Spleen (tissue), 11 donors: ENCODE measurements around the gene SNAPC1. TPM values are rescaled to one million over a fixed set of nuclear protein-coding genes. Genes with fewer than 3 reads are reported as not detected.

Source experiments
- DNase-seq: peaks from one replicate; pipeline ENCODE4 v3.0.0-alpha.2; 2020
- H3K27ac ChIP-seq, 8 donors: fragments of 200-600 bp; sonication (generic) in 7 of 8; 1 replicate in 4 of 8; 2 replicates in 4 of 8; pipeline versions ENCODE4 v1.5.0 to v1.8.0; 2016 to 2021; ENCODE audit warnings: inconsistent platforms in 4 of 8, mild to moderate bottlenecking in 4 of 8, moderate library complexity in 1 of 8
- H3K27me3 ChIP-seq, 7 donors: fragments of 200-600 bp; sonication (generic) in 6 of 7; replicated peaks in 1 of 7; 1 replicate in 4 of 7; 2 replicates in 3 of 7; pipeline versions ENCODE4 v1.5.0 to v1.8.0; 2016 to 2021; ENCODE audit warnings: inconsistent platforms in 3 of 7, mild to moderate bottlenecking in 1 of 7
- H3K36me3 ChIP-seq, 6 donors: fragments of 200-600 bp; sonication (generic) in 5 of 6; 1 replicate in 4 of 6; 2 replicates in 2 of 6; pipeline versions ENCODE4 v1.5.0 to v1.8.0; 2016 to 2021; ENCODE audit warnings: inconsistent platforms in 2 of 6
- H3K4me1 ChIP-seq, 6 donors: fragments of 200-600 bp; sonication (generic) in 5 of 6; 1 replicate in 3 of 6; 2 replicates in 3 of 6; pipeline versions ENCODE4 v1.5.0 to v1.8.0; 2016 to 2021; ENCODE audit warnings: inconsistent platforms in 3 of 6
- H3K4me3 ChIP-seq, 8 donors: fragments of 200-600 bp; sonication (generic) in 7 of 8; 1 replicate in 4 of 8; 2 replicates in 4 of 8; pipeline versions ENCODE4 v1.5.0 to v1.8.0; 2016 to 2021; ENCODE audit warnings: inconsistent platforms in 4 of 8, mild to moderate bottlenecking in 4 of 8, moderate library complexity in 2 of 8
- H3K9me3 ChIP-seq, 8 donors: fragments of 200-600 bp; sonication (generic) in 7 of 8; 1 replicate in 4 of 8; 2 replicates in 4 of 8; pipeline versions ENCODE4 v1.5.0 to v1.8.0; 2016 to 2021; ENCODE audit warnings: inconsistent platforms in 4 of 8
- POLR2A ChIP-seq, 3 donors: fragments of 450-650 bp; IDR thresholded peaks; one replicate each; pipeline ENCODE4 v1.5.1; 2017; ENCODE audit warnings: antibody characterized with exemption in 3 of 3, mild to moderate bottlenecking in 1 of 3
- POLR2AphosphoS5 ChIP-seq, 3 donors: sonication (generic); formaldehyde crosslinking; IDR thresholded peaks; one replicate each; pipeline ENCODE4 v1.5.1; 2017; ENCODE audit warnings: antibody characterized with exemption in 3 of 3
- WGBS, 5 donors: extraction: QIAGEN DNeasy Blood & Tissue Kit in 3 of 5; methylation state at CpG; one replicate each; pipeline versions ENCODE4 v1.1.5 to v1.1.7; 2013 to 2018; 5-methylcytosine and 5-hydroxymethylcytosine counted together
- intact Hi-C: fragments of 100-400 bp; cut with DNase I; formaldehyde crosslinking; loops from one replicate; pipeline ENCODE4 v1.15.0; 2023; ENCODE audit warnings: low total_unique reads
- polyA plus RNA-seq, 3 donors: library from polyadenylated mRNA; stranded (reverse); fragments of 200-250 nt; gene quantifications; one replicate each; pipeline ENCODE4 v1.2.1, GENCODE V29; 2013
- total RNA-seq, 7 donors: library from RNA; depleted of rRNA in 3 of 7; stranded (reverse); fragments of >200 nt in 3 of 7; fragmentation: NEBNext Ultra II Directional in 4 of 7; extraction: Animal tissue kit (Norgen Biotek cat#: 25700) in 4 of 7; gene quantifications; one replicate each; pipeline versions ENCODE4 v1.1.0 to v1.2.1, GENCODE V29; 2016 to 2021
- TF ChIP-seq, protein P1 (sequence below), 11 experiments: fragments of 200-600 bp in 7 of 11; fragments of 450-650 bp in 4 of 11; sonication (generic) in 4 of 11; IDR thresholded peaks in 8 of 11; conservative IDR thresholded peaks in 3 of 11; 1 replicate in 7 of 11; 2 replicates in 4 of 11; pipeline versions ENCODE4 v1.4.0 to v1.8.0; 2016 to 2021; ENCODE audit warnings: antibody characterized with exemption in 11 of 11, inconsistent platforms in 4 of 11, mild to moderate bottlenecking in 1 of 11
- donor health status: healthy with polysubstance abuse.
- donor health status: DM: no; HTN: no; CAD: no; lungs with moderate emphysema.
- donor health status: DM: no; HTN: no; CAD: no.
- donor health status: Bipolar disorder and iron deficiency.
- donor health status: healthy.
- donor health status: DM: no; HTN: no; CAD: no.
- donor health status: DM: yes; HTN: yes; CAD: no.

SNAPC1 gene
- total and polyA plus RNA-seq, 10 donors, result 3.3 to 12.2 (median 5.8) TPM

DNA sequence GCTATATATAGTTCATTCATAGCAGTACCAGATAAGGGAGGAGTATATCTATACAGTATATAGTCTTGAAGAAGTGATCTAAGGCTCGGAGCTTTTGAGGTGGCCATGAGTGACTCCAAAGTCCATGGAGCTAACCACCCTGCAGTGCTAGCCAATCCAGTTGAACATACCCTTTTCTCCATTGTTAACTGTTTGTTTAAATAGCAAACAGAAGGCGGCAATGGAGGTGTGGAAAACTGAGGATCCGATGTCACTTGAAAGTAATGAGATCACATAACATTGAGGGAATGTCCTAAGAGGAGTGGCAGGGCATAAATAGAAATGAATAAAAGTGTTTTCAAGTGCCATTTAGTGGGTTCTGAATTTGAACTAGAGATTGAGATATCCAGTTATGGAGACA, 12.4 kb upstream of the SNAPC1 start:
- Histone ChIP-seq H3K27me3 (no peaks in the 10 kb centered on the region), H3K27ac (peak overlapping the region in 4 of 8 donors; percentile 34 to 91 (median 66)), H3K36me3 (peaks cover 5 to 50% (median 33%) of the 10 kb centered on the region in 6 donors), H3K4me3 (peak overlapping the region in 1 of 8 donors; percentile 47), H3K4me1 (peaks cover 8 to 51% (median 28%) of the 10 kb centered on the region in 6 donors), H3K9me3 (no peaks in the 10 kb centered on the region)
- TF ChIP-seq POLR2A (IDR thresholded peaks at IDR 0.05) (no peak), POLR2AphosphoS5 (IDR thresholded peaks at IDR 0.05) (peak in 1 of 3 donors; percentile 54)
- TF ChIP-seq, protein P1, sequence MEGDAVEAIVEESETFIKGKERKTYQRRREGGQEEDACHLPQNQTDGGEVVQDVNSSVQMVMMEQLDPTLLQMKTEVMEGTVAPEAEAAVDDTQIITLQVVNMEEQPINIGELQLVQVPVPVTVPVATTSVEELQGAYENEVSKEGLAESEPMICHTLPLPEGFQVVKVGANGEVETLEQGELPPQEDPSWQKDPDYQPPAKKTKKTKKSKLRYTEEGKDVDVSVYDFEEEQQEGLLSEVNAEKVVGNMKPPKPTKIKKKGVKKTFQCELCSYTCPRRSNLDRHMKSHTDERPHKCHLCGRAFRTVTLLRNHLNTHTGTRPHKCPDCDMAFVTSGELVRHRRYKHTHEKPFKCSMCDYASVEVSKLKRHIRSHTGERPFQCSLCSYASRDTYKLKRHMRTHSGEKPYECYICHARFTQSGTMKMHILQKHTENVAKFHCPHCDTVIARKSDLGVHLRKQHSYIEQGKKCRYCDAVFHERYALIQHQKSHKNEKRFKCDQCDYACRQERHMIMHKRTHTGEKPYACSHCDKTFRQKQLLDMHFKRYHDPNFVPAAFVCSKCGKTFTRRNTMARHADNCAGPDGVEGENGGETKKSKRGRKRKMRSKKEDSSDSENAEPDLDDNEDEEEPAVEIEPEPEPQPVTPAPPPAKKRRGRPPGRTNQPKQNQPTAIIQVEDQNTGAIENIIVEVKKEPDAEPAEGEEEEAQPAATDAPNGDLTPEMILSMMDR (IDR thresholded peaks at IDR 0.05 in 8 of 11, conservative IDR thresholded peaks at IDR 0.05 in 3 of 11), result no peak
- intact Hi-C loops, result no loop called here
- WGBS, 5 donors, result 86 to 90% (median 88%) methylated on average over 3 of the region's 3 CpGs
- DNase-seq, result no peak

DNA sequence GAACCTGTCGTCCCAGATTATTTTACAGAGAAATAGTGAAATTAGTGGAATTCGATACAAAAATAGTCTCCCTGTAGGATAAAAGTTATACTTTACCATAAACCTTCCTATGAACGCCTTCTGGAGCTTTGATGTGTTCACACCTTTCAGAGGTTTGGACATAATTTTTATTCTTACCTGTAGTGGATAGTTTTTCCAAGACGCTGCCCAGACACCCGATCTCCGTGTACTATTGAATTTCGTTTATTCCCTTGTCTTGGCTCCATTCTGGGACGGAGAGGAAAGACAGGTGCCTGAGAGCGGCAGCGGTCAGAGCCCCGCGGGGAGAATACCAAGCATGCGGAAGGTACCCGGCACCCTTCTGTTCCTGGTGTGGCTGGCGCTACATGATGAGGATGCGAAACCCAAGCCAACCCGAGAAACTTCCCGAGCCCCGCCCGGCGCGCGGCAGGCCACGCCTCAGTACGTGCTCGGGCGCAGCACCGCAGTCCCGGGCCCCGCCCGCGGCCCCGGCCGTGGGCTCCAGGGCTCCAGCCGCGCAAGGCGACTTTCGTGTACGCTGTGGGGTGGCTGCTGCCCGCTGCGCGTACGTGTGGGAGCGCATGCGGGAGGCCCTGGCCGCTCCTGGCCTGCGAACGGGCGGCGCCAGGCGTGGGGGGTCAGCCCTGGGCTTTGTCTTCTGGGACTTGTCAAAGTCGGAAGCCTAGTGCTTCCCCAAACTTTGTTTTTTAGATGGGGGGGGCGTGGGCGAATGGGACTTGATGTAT, 11.3 kb upstream of the SNAPC1 start:
- peaks cover 5 to 40% (median 23%) of the 10 kb centered on the region in 6 donors for H3K36me3 ChIP-seq
- no peaks in the 10 kb centered on the region for H3K27me3 ChIP-seq
- 7 to 12% (median 11%) methylated on average over 49 to 54 of the region's 54 CpGs for whole genome bisulfite sequencing, 5 donors
- H3K4me1 ChIP-seq, result peaks cover 8 to 51% (median 28%) of the 10 kb centered on the region in 6 donors
- intact Hi-C loops, result no loop called here
- no peaks in the 10 kb centered on the region for H3K9me3 ChIP-seq
- H3K27ac ChIP-seq, result peak overlapping the region; percentile 28 to 95 (median 88)
- H3K4me3 ChIP-seq, result peak overlapping the region; percentile 8 to 72 (median 46)
- TF ChIP-seq, protein P1 (IDR thresholded peaks at IDR 0.05 in 8 of 11, conservative IDR thresholded peaks at IDR 0.05 in 3 of 11), result no peak
- TF ChIP-seq POLR2AphosphoS5 (IDR thresholded peaks at IDR 0.05) (peak; percentile 90 to 91 (median 91)), POLR2A (IDR thresholded peaks at IDR 0.05) (no peak)
- DNase-seq, result peak; percentile 97

DNA sequence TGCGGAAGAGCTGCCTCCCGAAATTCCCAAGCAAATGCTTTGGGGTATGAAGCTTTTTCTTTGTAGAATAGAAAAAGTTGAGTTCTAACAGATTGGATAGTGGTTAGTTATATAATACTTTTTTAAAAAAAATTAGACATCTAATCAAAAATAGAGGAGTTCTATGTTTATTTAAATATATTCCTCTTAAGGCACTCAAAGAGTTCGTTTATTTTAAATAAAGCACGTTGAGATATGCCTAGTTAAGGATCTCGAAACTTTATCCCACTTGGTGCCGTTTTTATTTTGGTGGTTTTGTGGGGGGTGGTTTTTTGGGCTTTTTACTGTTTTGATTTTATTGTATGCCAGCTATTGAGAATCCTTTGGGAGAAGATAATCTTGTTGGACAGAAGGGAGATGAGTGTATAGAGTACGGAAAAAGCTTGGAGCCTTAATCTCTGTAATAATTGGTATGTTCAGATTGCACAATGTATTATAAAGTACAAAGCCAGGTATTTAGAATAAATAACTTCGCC, 10.7 kb upstream of the SNAPC1 start:
- peak overlapping the region; percentile 28 to 95 (median 88) for H3K27ac ChIP-seq
- peaks cover 8 to 51% (median 28%) of the 10 kb centered on the region in 6 donors for H3K4me1 ChIP-seq
- WGBS, 5 donors, result 48 to 58% (median 50%) methylated on average over 8 of the region's 8 CpGs
- intact Hi-C loops, result no loop called here
- DNase-seq, result no peak
- H3K36me3 ChIP-seq, result peaks cover 3 to 33% (median 17%) of the 10 kb centered on the region in 6 donors
- no peak for TF ChIP-seq POLR2A (IDR thresholded peaks at IDR 0.05)
- TF ChIP-seq POLR2AphosphoS5 (IDR thresholded peaks at IDR 0.05), result no peak
- TF ChIP-seq, protein P1 (IDR thresholded peaks at IDR 0.05 in 8 of 11, conservative IDR thresholded peaks at IDR 0.05 in 3 of 11), result no peak
- H3K9me3 ChIP-seq, result no peaks in the 10 kb centered on the region
- H3K4me3 ChIP-seq, result peak overlapping the region; percentile 8 to 72 (median 46)
- no peaks in the 10 kb centered on the region for H3K27me3 ChIP-seq

DNA sequence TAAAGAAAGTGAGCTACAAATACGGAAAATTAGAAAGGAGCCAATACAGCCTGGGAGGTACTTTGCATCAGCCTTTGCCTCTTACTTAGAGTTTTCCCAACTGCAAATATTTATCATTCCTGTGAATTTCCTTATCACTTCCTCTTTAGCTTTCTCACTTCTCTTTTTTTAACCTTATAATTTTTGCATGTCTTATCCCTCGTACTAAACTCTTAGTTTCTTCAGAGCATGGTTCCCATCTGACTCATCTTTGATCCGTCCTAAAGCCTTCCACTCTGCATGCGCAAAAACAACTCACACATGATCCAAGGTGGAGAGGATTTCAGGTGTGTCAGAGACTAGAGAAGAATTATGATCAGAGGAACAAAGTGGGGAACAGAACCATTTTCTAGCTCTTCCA, 9.6 kb upstream of the SNAPC1 start:
- H3K27ac ChIP-seq, result peak overlapping the region in 3 of 8 donors; percentile 4 to 95 (median 26)
- H3K4me3 ChIP-seq, result no peak overlapping the region
- WGBS, 5 donors, result 47 to 57% (median 52%) methylated on average over 4 of the region's 4 CpGs
- no peak for DNase-seq
- no peaks in the 10 kb centered on the region for H3K9me3 ChIP-seq
- TF ChIP-seq, protein P1 (IDR thresholded peaks at IDR 0.05 in 8 of 11, conservative IDR thresholded peaks at IDR 0.05 in 3 of 11), result no peak
- TF ChIP-seq POLR2AphosphoS5 (IDR thresholded peaks at IDR 0.05) (no peak), POLR2A (IDR thresholded peaks at IDR 0.05) (no peak)
- intact Hi-C loops, result no loop called here
- H3K36me3 ChIP-seq, result peaks cover 0 to 23% (median 6%) of the 10 kb centered on the region in 6 donors
- H3K4me1 ChIP-seq, result peaks cover 8 to 51% (median 28%) of the 10 kb centered on the region in 6 donors
- H3K27me3 ChIP-seq, result no peaks in the 10 kb centered on the region
